Activated CD8-positive, alpha-beta memory T cell treated with anti-CD3 and anti-CD28 coated beads for 24 hours (primary cell): ENCODE measurements around the gene OSBPL6.
"Not testable (repeated sequence)": the region's sequence is repeated elsewhere in the genome, so short reads cannot be mapped to it uniquely, and the experiment has no call there.

ENCODE experiments used
- DNase-seq: peaks from one replicate; pipeline ENCODE4 v3.0.0-alpha.2; 2020

Gene OSBPL6

DNA sequence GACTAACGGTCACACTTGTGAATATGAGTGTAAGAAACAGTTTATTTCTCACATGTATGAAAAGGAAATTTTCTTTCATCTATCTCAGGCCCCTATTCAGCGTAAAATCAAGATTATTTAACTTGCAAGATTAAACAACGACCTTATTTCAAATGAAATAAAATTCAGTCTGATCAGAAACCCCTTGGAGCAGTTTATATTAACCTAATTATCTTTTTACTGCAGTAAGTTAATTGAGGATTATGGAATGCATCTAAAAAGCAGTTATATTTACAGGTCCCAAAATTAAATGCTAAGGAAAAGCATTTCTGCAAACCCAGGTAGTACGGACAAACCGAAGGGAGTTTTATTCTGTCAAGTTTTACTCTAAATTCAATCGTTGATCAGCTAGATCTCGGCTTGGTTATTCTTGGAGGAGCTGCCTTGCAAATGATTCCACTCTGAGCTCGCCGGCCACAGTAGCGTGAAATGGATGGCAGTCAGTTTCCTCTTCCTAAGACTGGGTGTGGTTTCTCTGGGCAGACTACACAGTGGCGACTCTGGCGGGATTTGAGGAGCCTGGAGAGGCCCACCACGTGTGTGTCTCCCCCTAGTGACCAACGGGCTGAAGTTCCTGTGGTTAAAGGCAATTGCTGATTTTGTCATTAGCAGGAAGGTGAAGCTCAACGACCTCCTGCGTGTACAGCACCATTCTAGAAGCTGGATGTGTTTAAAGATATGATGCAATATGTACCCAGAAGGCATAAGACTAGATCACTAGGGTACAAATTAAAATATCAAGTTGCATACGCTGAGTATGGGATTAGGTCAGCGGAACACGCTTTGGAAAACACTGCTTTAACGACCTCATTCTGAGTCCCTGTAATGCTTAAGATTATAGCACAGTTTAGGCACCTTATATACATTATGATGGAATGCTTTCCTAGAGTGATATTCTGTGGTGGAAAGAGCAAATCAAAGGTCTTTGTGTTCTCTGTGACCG is 220.2 kb downstream of the OSBPL6 start:
- DNase-seq = peak; percentile 87

DNA sequence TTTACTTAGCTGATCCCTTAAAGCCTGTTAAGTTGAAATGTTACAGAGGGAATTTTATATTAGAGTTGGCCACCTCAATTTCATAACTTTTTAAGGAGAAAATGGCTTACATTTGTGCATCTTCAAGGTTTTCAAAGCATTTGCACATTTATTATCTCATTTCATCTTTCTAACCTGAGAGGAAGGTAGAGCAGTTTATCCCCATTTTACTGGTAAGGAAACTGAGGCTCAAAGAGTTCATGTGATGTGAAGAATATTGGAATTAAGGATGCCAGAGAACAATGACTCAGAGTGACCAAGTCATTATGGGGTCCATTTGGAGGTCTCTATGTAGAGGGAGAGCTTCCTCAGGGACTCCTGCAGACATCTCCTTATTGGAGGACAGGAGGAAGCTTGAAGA is 221.7 kb downstream of the OSBPL6 start:
- DNase-seq = no peak

DNA sequence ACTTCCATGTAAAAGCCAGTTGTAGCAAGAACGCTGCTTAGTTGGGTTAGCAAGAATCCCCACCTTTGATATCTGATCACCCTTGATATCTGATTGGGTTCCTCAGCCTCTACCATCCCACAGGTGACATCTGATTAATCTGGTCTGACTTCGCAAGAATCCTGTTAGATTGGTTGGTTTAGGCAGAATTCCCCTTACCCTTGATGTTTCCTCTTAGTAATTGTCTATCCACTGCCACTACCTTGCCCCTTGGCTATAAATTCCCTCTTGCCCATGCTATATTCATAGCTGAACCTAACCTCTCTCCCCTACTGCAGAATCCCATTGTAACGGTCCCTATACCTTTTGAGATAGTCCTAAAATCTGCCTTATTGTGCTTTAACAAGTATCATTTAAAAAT is 223.6 kb downstream of the OSBPL6 start:
- no peak for DNase-seq

DNA sequence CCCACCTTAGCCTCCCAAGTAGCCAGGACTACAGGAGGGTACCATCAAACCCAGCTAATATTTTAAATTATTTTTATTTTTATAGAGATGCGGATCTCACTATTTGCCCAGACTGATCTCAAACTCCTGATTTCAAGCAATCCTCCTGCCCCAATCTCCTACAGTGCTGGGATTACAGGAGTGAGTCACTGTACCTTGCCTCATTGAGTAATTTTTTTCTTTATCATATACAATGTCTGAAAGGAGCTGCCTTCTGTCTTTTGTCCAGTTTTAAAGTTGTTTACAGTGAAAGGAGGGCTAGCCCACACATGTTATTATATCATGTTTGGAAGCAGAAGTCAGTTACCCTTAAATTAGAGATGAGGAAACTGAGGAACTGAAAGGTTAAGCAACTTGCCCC is 224.1 kb downstream of the OSBPL6 start:
- no peak for DNase-seq

DNA sequence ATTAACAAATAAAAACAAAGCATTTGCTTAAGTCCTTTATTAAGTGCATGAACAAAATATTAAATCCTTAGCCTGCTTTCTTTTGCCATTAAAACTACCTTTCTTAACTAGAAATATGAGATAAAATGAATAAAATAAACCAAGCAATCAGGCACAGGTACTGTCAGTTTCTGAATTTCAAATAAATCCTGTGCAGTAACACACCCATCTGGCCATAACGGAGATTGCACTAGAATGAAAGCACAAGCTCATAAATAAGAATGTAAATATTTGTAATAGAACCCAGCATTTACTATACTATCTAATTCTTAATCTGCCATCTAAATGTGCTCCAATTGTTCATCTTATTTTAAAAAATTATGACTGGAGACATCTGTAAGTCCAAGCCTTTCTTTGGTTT is 224.8 kb downstream of the OSBPL6 start:
- no peak for DNase-seq

DNA sequence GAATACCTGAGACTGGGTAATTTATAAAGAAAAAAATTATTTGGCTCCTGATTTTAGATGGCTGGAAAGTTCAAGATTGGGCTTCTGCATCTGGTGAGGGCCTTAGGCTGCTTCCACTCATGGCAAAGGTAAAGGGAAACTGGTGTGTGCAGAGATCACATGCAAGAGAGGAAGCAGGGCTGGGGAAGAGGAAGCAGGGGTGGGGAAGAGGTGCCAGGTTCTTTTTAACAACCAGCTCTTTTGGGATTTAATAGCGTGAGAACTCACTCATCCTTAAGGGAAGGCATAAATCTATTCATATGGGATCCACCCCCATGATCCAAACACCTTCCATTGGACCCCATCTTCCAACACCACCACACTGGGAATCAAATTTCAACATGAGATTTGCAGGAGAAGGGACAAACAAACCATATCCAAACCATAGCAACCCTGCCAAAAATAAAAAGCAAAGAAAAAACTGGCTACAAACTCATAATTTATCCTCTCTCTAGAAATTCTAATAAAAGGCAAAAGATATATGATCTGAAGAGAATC is 226.2 kb downstream of the OSBPL6 start:
- no peak for DNase-seq

DNA sequence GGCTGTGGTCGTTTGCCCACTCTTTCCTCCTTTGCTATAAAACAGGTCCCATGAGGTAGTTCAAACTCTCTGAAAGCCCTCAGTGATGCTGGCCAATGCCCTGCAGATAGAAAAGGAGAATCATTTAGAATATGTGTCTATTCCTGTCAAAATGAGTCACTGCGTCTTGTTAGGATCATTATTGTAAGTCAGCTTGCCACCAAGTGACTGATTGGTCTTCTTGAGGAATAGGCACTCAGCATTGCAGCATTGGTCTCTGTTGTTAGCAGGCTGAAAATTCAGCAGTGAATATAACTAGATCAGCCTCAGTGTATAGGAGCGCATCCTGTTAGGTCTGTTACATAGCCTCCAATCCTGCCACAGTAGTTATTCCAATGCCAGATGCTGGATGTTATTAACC is 227.8 kb downstream of the OSBPL6 start:
- no peak for DNase-seq

DNA sequence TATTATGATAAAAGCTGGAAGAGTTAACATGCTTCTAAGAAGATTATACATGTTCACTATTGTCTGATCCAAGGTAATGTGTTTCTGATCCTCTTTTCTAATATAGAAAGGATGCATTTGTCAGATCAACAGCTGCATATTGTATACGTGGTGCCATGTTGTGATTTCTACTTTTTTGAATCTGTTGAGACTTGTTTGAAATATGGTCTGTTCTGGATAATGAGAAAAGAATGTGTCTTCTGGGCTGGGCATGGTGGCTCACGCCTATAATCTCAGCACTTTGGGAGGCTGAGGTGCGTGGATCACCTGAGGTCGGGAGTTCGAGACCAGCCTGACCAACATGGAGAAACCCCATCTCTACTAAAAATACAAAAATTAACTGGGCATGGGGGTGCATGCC is 229.4 kb downstream of the OSBPL6 start:
- not testable (repeated sequence) for DNase-seq

DNA sequence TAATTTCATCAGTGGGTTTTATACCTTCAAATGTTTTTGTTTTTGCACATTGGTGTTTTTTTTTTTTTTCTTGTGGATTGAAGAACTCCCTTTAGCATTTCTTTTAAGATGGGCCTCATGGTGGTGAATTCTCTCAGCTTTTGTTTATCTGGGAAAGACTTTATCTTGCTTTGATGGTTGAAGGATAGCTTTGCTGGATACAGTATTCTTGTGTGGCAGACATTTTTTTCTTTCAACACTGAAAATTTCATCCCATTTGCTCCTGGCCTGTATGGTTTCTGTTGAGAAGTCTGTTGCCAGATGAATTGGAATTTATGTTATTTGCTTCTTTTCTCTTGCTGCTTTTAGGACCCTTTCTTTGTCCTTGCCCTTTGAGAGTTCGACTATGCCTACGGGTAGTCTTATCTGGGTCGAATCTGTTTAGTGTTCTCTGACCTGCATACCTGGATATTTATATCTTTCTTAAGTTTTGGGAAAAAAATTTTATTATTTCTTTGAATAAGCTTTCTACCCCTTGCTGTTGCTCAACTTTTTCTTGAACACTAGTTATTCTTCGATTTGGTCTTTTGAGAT is 231.0 kb downstream of the OSBPL6 start:
- DNase-seq = no peak

DNA sequence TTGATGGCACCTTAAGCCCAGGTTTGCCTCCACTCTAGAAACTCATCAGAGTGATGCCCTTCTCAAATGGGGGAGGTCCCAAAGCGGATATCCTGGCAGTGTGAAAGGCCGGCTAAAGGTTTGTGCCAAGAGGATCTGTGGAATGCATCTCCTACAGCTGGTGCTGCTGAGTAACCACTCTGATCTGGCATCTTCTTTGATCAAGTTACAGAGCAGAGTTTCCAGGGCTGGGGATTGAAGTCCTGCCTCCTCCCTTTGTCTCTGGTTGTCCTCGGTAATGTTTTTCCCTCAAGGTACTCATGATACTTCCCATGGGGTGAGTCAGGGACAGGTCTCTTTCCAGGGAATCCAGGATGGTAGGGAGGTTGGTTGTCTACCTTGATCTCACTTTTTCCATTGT is 232.1 kb downstream of the OSBPL6 start:
- DNase-seq = no peak

DNA sequence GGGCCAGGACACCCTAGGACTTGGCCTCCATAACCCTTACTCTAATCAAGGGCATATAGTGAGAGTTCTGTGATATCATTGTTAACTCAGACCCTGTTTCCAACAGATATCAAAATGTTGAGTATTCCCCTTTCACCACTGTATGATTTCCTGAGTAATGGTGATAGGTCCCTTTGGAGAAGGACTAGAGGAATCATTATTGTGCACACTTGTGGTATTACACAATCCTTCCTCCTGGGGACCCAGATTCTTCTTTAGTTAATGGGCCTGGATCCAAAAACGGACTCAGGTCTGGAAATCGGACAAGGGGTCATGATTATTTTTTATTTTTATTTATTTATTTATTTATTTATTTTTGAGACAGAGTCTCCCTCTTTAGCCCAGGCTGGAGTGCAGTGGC is 233.1 kb downstream of the OSBPL6 start:
- no peak for DNase-seq

DNA sequence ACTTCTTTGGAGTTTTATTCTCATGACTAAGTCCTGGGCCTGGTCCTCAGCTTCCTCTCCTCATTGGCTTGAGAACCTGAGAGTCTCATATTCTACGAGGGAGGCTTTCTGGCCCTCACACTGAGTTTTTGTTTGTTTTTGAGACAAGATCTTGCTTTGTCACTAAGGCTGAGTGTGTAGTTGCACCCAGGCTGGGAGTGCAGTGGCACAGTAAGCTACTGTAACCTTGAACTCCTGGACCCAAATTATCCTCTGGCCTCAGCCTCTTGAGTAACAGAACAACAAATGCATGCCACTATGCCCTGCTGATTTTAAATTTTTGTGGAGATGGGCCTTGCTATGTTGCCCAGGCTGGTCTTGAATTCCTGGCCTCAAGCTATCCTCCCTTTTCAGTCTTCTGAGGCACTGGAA is 234.1 kb downstream of the OSBPL6 start:
- DNase-seq = no peak

DNA sequence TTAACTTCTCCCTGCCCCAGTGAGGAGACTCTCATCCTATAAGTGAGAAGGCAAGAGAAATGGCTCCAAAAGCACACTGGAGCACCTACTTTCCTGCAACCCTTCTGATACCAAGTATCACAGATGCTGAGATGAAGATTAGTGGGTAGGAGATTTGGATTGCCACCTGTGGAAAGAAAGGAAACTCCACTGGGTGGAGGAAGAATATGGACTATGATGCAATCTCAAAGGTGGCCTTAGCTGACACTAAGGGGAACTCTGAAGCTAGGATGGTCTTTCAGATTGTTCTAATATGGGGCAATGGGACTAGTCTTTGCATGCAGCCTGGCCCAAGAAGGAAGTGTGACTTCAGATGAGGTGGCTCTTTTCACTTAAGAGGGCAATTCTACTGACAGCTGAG is 235.0 kb downstream of the OSBPL6 start:
- no peak for DNase-seq

DNA sequence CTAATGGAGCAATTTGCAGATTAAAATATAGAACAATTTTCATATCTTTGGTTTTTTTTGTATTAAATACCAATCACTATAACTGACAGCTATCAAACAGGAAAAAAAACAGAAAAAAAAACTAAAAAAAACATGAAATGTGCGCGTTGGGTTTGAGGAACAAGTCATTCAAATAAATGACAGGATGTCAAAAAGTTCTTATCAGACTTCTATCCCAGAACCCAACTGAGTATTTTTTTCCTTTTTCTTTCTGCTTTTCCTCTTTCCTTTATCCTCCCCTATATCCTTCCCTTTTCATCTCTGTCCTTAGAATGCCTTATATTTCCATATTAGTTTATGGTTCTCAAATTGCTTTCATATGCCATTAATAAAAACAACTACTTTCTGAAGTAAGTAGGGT is 242.3 kb downstream of the OSBPL6 start:
- DNase-seq = no peak

DNA sequence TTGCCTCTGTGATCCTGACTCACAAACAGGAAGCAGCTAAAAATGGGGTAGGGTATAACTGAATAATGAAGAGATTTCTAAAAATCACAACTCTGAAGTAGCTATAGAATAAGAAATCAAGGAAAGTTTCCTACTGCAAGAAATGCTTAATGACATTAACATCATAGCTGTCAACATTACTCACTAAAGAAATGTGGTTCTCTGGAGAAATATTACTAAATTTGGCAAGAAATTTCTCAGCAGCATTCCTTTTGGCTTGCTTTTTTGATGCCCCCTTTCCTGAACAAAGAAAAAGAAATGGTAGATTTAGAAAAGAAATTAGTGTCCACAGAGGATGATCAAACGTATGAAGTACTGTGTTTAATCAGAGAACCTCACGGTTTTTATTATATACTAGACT is 247.1 kb downstream of the OSBPL6 start:
- DNase-seq = no peak

DNA sequence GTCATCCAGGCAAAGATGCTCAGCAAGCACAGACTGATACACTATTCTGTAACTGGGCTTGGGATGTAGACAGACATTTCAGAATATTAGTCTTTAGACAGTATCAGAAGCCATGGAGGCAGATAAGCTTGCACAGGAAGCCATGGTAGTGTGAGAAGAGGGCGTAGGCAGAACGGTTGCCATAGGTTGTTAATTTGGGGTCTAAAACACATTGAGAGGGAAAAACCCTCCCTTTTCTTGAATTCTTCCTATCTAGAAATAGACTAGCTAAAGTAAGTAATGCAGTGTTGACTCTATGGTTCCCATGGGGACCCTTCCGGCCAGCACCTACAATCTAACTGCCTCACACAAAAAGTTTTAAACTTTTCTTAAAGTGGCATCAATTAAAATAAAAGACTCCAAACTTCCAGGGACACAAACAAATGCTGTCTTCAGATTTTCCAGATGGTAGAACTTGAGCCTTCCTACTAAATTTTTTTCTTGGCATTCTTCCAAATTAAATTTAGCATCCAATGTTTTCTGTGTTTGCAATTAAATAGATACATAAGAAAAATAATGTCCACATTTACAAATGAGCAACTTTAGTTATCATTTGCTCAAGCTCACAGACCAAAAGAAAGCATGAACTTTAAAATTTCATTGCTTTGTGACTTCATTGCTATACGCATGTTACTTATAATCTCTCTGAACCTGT is 254.8 kb downstream of the OSBPL6 start:
- no peak for DNase-seq

DNA sequence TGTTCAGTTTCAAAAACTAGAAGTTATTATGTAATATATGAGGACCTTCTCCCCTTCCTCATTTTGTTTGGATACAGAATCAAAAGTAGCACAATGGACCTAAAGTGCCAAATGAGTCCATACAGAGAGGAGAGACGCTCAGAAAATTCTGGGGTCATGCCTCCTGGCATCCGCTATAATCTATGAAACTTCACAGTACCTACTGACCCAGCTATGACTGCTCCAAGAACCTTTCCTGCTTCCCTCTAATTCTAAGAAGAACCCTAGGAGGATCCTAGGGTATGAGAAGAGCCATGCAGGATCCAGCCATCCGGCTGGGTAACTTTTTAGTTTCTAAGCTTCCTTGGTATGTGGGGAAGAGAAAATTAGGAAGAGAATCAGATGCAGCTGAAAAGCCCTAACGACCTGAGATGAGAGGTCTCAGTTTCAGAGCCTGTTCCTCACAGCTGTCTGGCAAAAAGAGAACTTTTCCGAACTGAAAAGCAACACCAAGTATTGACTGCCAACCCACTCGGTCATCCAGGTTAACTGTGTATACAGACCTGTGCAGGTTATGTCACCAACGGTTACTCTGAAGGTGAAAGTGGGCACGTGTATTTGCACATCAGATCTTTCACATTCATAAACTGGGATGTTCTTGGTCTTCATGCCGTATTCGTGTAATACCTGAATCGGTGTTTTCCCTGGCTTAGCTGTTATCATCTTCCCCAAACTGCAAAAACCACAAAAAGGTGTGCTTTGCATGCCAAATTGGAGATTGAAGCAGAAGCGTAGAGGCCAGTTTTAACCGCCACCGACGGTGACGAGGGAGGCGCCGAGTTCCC is 255.6 kb downstream of the OSBPL6 start:
- no peak for DNase-seq

DNA sequence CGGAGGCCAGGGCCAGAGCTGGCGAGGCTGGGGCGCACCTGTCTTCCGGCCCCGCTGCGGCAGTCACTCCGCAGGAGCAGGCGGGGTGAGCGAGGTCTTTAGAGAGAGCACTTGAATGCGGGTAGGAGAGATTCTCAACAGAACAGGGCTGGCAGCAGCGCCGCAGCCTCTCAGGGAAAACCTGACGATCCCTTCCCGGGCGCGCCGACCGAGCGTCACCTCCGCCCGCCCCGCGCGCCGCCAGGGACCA is 256.1 kb downstream of the OSBPL6 start:
- peak; percentile 94 for DNase-seq

DNA sequence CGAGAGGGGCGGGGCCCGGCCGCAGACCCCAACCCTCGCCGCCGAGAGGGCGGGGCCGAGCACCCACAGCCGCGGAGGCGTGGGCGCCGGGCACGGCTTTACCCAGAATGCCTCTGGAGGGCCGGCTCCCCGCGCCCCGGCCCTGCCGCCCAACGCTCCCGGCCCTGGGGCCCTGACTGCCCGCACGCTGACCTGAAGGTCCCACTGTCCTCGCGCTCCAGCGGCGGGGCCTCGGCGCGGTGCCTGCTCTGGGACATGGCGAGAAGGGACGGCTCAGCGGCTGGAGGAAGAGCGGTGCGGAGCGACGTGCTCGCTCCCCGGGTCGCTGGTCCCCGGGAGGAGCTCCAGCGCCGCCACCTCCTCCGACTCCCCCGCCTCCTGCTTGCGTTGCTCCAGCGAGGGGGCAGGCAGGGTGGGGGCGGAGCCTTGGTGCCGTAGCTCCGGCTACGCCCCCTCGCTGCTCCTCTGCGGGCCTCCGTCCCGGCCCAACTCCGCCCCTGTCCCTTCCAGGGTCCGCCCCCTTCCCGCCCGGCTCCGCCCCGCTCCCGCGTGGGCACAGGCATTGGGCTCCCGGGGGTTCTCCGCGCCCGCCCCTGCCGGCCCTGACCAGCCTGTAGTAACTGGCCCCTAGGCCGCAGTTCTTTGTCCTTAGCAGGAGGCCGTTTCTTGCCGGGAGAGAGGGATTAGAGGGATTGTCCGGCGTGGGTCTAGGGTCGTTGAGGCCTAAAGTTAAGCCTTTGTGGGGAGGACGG is 256.6 kb downstream of the OSBPL6 start, which contains the start of the genes PJVK and PRKRA:
Gene PJVK (plus strand): TSS at position 605 of the 752 bp plus-strand sequence. CDS start 2,032 bp downstream, outside the sequence.
Gene PRKRA (minus strand): TSS at position 402 of the 752 bp plus-strand sequence. CDS start 145 bp downstream, at position 257.
- DNase-seq = peak; percentile 99

DNA sequence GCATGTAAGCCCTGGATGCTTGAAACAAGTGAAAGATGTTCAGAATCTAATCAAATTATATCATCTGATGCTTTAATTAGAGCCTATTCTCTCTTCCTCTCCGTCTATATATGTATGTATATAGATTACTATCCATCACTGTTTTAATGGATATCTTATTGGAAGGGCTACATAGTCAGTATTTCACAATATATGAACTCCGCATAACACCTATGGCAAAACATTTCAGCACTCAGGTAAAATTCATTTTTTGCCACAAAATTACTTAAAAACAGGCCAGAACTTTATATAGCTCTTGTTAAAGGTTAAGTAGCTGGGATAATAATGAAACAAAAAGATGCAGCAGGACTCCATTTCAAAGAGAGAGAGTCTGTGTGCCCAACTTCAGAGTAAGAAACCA is 258.0 kb downstream of the OSBPL6 start:
- DNase-seq = no peak
